ENCODE data around the gene AGXT.

Gene AGXT

GRCh38 chr2:240892925-240893324 lies 24.3 kb downstream of the AGXT start:
- no peak overlapping the region for H3K4me3 ChIP-seq (ENCODE audit: low read depth, low read length)
- ChIA-PET POLR2A (no interaction called here), CTCF (interaction anchor here (1.4 kb wide), 1 partner anchor 19 kb away, joined by 3 read pairs; no protein-coding TSS in a partner anchor)
- no peak for DNase-seq (ENCODE audit: low read depth, low spot score)
- TF ChIP-seq CTCF (IDR thresholded peaks at IDR 0.05; ENCODE audit: insufficient read depth, low read length, missing control alignments), result no peak

- ChIA-PET POLR2A (no interaction called here), CTCF (no interaction called here)
- no peak for DNase-seq (ENCODE audit: low read depth, low spot score)
- H3K4me3 ChIP-seq (ENCODE audit: low read depth, low read length), result no peak overlapping the region
- TF ChIP-seq CTCF (IDR thresholded peaks at IDR 0.05; ENCODE audit: insufficient read depth, low read length, missing control alignments), result no peak
Measured at GRCh38 chr2:240893363-240893844, 24.8 kb downstream of the AGXT start.

- no peak for DNase-seq (ENCODE audit: low read depth, low spot score)
- TF ChIP-seq CTCF (IDR thresholded peaks at IDR 0.05; ENCODE audit: insufficient read depth, low read length, missing control alignments), result no peak
- CTCF ChIA-PET, result no interaction called here
- no peak overlapping the region for H3K4me3 ChIP-seq (ENCODE audit: low read depth, low read length)
- POLR2A ChIA-PET, result no interaction called here
Measured at GRCh38 chr2:240894006-240894405, 25.4 kb downstream of the AGXT start.

- no peak for TF ChIP-seq CTCF (IDR thresholded peaks at IDR 0.05; ENCODE audit: insufficient read depth, low read length, missing control alignments)
- ChIA-PET POLR2A (no interaction called here), CTCF (interaction anchor here (5.7 kb wide), 1 partner anchor 19 kb away, joined by 42 read pairs; no protein-coding TSS in a partner anchor)
- H3K4me3 ChIP-seq (ENCODE audit: low read depth, low read length), result no peak overlapping the region
- no peak for DNase-seq (ENCODE audit: low read depth, low spot score)
Measured at GRCh38 chr2:240894836-240895558, 26.4 kb downstream of the AGXT start.

- H3K4me3 ChIP-seq (ENCODE audit: low read depth, low read length), result no peak within 1 kb of the TSS
- TF ChIP-seq CTCF (IDR thresholded peaks at IDR 0.05; ENCODE audit: insufficient read depth, low read length, missing control alignments), result no peak
- DNase-seq (ENCODE audit: low read depth, low spot score), result no peak
- ChIA-PET POLR2A (no interaction called here), CTCF (interaction anchor here (5.7 kb wide), 1 partner anchor 18 kb away, joined by 42 read pairs; no protein-coding TSS in a partner anchor)
Measured at GRCh38 chr2:240895656-240896388, 27.2 kb downstream of the AGXT start, which contains the start of gene MAB21L4. Gene MAB21L4, minus strand, starts transcription at chr2:240896156. Its CDS starts 159 bp downstream, at chr2:240895997.

GRCh38 chr2:240896394-240896793 lies 27.8 kb downstream of the AGXT start:
- CTCF ChIA-PET, result interaction anchor here (5.7 kb wide), 1 partner anchor 17 kb away, joined by 42 read pairs; no protein-coding TSS in a partner anchor
- TF ChIP-seq CTCF (IDR thresholded peaks at IDR 0.05; ENCODE audit: insufficient read depth, low read length, missing control alignments), result no peak
- no peak for DNase-seq (ENCODE audit: low read depth, low spot score)
- no peak overlapping the region for H3K4me3 ChIP-seq (ENCODE audit: low read depth, low read length)
- POLR2A ChIA-PET, result no interaction called here
